ENCODE measurements around the gene MAP3K12.

DNA sequence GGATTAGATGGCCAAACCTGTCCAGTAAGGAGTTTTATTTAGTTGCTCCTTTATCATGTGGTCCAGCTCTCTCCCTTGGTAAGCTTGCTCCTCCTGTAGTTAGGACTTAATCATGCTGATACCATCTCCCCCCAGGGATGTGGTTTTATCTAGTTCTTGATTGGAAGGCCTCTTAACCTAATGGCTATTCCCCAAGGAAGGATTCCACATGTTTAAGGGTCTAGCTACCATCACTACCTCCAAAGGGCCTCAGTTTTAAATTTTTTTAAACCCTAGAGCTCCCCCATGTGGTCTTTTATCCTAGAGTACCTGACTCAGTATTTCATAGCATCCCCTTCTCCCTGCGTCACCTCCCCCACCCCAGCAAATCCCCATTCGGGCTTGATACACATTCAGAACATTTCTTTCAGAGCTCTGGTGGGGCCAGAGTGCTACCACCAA lies 22.5 kb downstream of the MAP3K12 start:
- no peak for TF ChIP-seq POLR2A (IDR thresholded peaks at IDR 0.05)
- TF ChIP-seq, protein P1, sequence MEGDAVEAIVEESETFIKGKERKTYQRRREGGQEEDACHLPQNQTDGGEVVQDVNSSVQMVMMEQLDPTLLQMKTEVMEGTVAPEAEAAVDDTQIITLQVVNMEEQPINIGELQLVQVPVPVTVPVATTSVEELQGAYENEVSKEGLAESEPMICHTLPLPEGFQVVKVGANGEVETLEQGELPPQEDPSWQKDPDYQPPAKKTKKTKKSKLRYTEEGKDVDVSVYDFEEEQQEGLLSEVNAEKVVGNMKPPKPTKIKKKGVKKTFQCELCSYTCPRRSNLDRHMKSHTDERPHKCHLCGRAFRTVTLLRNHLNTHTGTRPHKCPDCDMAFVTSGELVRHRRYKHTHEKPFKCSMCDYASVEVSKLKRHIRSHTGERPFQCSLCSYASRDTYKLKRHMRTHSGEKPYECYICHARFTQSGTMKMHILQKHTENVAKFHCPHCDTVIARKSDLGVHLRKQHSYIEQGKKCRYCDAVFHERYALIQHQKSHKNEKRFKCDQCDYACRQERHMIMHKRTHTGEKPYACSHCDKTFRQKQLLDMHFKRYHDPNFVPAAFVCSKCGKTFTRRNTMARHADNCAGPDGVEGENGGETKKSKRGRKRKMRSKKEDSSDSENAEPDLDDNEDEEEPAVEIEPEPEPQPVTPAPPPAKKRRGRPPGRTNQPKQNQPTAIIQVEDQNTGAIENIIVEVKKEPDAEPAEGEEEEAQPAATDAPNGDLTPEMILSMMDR (IDR thresholded peaks at IDR 0.05) = no peak
- no peak for TF ChIP-seq EP300 (IDR thresholded peaks at IDR 0.05)

Data from suprapubic skin (tissue), 3 donors.